ENCODE measurements around the gene ALPG. TPM values are rescaled to one million over a fixed set of nuclear protein-coding genes. Genes with fewer than 3 reads are reported as not detected.

ALPG gene
- polyA plus RNA-seq, 1 donor (not counting 4 experiments of a cell fraction or from before 2014, with no cell fraction given) = not detected

DNA sequence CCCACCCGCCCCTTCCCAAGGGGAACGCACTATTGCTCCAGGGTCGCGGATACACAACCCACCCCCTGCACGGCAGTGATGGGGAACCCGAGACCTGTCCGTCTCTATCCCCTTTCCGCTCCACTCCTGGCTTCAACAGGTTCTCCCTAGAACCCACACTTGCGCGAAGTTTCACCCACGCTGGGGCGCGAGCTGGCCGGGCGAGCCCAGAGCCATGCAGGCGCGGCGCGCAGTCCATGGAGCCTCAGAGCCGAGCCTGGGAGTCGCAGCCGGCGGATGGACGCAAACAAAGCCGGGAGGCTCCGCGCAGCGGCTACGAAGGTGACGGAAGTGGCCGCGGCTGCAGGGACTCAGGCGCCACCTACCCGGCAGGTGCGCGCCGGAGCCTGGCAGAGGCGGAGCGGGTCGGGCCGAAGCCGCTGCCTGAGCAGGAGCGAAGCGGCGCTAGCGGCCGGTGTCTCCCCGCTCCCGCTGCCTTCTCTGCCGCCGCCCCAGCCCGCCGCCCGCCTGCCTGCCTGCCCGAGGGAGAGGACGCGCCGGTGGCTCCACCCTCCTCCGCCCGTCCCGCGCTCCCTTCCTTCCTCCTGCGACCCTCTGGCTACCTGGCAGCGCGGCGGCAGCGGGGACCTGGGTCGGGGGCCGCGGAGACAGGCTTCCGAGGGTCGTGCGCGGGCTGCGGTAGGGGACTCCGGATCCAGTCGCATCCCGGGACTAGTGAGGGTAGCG, 14.0 kb downstream of the ALPG start:
- Histone ChIP-seq H3K4me3 (ENCODE audit: control insufficient read depth in 2 of 3, extremely low read depth in 1 of 3, insufficient read depth in 2 of 3, low read depth in 1 of 3, low read length in 3 of 3) (peak overlapping the region; percentile 13 to 19 (median 14)), H2AFZ (ENCODE audit: control insufficient read depth, low read length) (no peak overlapping the region), H3K36me3 (ENCODE audit: control insufficient read depth in 2 of 2, extremely low read depth in 1 of 2, insufficient read depth in 2 of 2, low read length in 2 of 2) (no peaks in the 10 kb centered on the region), H3K27me3 (ENCODE audit: control insufficient read depth, extremely low read depth, insufficient read depth, low read length) (peaks cover 55% of the 10 kb centered on the region), H3K9ac (ENCODE audit: control insufficient read depth, extremely low read depth, insufficient read depth, low read length) (no peak overlapping the region), H3K9me1 (ENCODE audit: control insufficient read depth, extremely low read depth, insufficient read depth, low read length) (no peaks in the 10 kb centered on the region), H3K27ac (ENCODE audit: control insufficient read depth, insufficient read depth, low read length) (no peak overlapping the region), H3K9me3 (ENCODE audit: control insufficient read depth, low read depth, low read length) (peaks cover 2% of the 10 kb centered on the region), H3K4me2 (ENCODE audit: control insufficient read depth, extremely low read depth, insufficient read depth, low read depth, low read length) (peak overlapping the region; percentile 64), H3K79me2 (ENCODE audit: control insufficient read depth, insufficient read depth, low read length) (no peaks in the 10 kb centered on the region), H3K4me1 (ENCODE audit: control insufficient read depth, extremely low read depth, insufficient read depth, low read length) (peaks cover 9% of the 10 kb centered on the region), H4K20me1 (ENCODE audit: control insufficient read depth, extremely low read depth, insufficient read depth, low read length) (peaks cover 2% of the 10 kb centered on the region)
- dilution Hi-C loops (cut with MboI; ENCODE audit: extremely low pct_ligation_motif_present, low sequenced_read_pairs) = no loop called here
- FAIRE-seq (no peak), DNase-seq (ENCODE audit: low read depth, low spot score) (no peak)
- peak; percentile 94 for TF ChIP-seq EZH2 (IDR thresholded peaks at IDR 0.05; ENCODE audit: low read length)
- TF ChIP-seq, protein P1, sequence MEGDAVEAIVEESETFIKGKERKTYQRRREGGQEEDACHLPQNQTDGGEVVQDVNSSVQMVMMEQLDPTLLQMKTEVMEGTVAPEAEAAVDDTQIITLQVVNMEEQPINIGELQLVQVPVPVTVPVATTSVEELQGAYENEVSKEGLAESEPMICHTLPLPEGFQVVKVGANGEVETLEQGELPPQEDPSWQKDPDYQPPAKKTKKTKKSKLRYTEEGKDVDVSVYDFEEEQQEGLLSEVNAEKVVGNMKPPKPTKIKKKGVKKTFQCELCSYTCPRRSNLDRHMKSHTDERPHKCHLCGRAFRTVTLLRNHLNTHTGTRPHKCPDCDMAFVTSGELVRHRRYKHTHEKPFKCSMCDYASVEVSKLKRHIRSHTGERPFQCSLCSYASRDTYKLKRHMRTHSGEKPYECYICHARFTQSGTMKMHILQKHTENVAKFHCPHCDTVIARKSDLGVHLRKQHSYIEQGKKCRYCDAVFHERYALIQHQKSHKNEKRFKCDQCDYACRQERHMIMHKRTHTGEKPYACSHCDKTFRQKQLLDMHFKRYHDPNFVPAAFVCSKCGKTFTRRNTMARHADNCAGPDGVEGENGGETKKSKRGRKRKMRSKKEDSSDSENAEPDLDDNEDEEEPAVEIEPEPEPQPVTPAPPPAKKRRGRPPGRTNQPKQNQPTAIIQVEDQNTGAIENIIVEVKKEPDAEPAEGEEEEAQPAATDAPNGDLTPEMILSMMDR (optimal IDR thresholded peaks at IDR 0.05 in 1 of 3, IDR thresholded peaks at IDR 0.05 in 1 of 3, conservative IDR thresholded peaks at IDR 0.05 in 1 of 3; ENCODE audit: extremely low read depth in 1 of 3, insufficient read depth in 2 of 3, low read length in 3 of 3) = peak in 1 of 3 experiments; percentile 12

DNA sequence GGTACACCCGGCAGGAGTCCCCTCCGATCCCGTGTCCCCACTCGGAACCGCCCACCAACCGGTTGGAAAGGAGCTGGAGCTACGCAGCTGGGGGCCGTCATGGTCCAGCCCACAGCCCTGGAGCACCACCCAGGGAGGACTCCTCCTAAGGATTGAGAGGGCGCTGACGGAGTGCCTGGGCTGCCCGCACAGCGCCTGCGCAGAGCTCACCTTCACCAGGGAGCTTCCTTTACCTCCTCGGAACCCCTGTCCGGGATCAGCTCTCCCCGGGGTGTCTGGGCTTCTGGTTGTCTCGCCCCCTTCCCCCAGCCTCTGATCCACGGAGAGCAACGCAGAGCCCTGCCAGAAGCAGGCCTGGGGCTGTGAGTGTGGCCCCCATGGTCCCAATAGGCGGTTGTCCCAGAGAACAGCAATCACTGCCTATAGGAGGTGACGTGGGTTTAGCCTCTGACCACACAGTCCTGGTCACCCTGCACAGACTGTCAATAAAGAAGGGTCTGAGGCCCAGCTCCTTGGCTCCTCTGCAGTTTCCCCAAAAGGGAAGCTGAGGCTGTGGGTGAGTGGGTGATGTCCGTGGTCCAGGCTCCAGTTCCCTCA, 14.6 kb downstream of the ALPG start:
- Histone ChIP-seq H3K4me1 (ENCODE audit: control insufficient read depth, extremely low read depth, insufficient read depth, low read length) (peaks cover 9% of the 10 kb centered on the region), H3K4me2 (ENCODE audit: control insufficient read depth, extremely low read depth, insufficient read depth, low read depth, low read length) (peak overlapping the region; percentile 64), H3K27ac (ENCODE audit: control insufficient read depth, insufficient read depth, low read length) (no peak overlapping the region), H3K9me1 (ENCODE audit: control insufficient read depth, extremely low read depth, insufficient read depth, low read length) (no peaks in the 10 kb centered on the region), H4K20me1 (ENCODE audit: control insufficient read depth, extremely low read depth, insufficient read depth, low read length) (peaks cover 2% of the 10 kb centered on the region), H2AFZ (ENCODE audit: control insufficient read depth, low read length) (no peak overlapping the region), H3K27me3 (ENCODE audit: control insufficient read depth, extremely low read depth, insufficient read depth, low read length) (peaks cover 53% of the 10 kb centered on the region), H3K9ac (ENCODE audit: control insufficient read depth, extremely low read depth, insufficient read depth, low read length) (no peak overlapping the region), H3K4me3 (ENCODE audit: control insufficient read depth in 2 of 3, extremely low read depth in 1 of 3, insufficient read depth in 2 of 3, low read depth in 1 of 3, low read length in 3 of 3) (peak overlapping the region in 2 of 3 experiments; percentile 6 to 19), H3K79me2 (ENCODE audit: control insufficient read depth, insufficient read depth, low read length) (no peaks in the 10 kb centered on the region), H3K36me3 (ENCODE audit: control insufficient read depth in 2 of 2, extremely low read depth in 1 of 2, insufficient read depth in 2 of 2, low read length in 2 of 2) (no peaks in the 10 kb centered on the region), H3K9me3 (ENCODE audit: control insufficient read depth, low read depth, low read length) (peaks cover 2% of the 10 kb centered on the region)
- no peak for FAIRE-seq
- TF ChIP-seq, protein P1 (optimal IDR thresholded peaks at IDR 0.05 in 1 of 3, IDR thresholded peaks at IDR 0.05 in 1 of 3, conservative IDR thresholded peaks at IDR 0.05 in 1 of 3; ENCODE audit: extremely low read depth in 1 of 3, insufficient read depth in 2 of 3, low read length in 3 of 3) = no peak
- peak; percentile 21 for TF ChIP-seq EZH2 (IDR thresholded peaks at IDR 0.05; ENCODE audit: low read length)
- DNase-seq (ENCODE audit: low read depth, low spot score) = no peak
- dilution Hi-C loops (cut with MboI; ENCODE audit: extremely low pct_ligation_motif_present, low sequenced_read_pairs) = no loop called here
